Neutrophil (primary cell): Measurements from ENCODE around the gene INPP5A.
"Not testable (repeated sequence)": the region's sequence is repeated elsewhere in the genome, so short reads cannot be mapped to it uniquely, and the experiment has no call there.

Experiments used
- H3K27ac ChIP-seq: fragments of 200-600 bp; sonication (generic); 2 replicates; pipeline ENCODE4 v1.5.1; 2016; ENCODE audit warnings: mild to moderate bottlenecking, moderate library complexity
- H3K27me3 ChIP-seq: fragments of 200-600 bp; sonication (generic); 2 replicates; pipeline ENCODE4 v1.6.0; 2016; ENCODE audit warnings: mild to moderate bottlenecking
- H3K36me3 ChIP-seq: fragments of 200-600 bp; sonication (generic); 2 replicates; pipeline ENCODE4 v1.5.1; 2017
- H3K4me1 ChIP-seq, 2 experiments: fragments of 200-600 bp in 1 of 2; sonication (generic) in 1 of 2; 1 replicate in 1 of 2; 2 replicates in 1 of 2; pipeline versions ENCODE4 v1.5.1 to v1.6.1; 2013 to 2016; ENCODE audit warnings: low read depth in 1 of 2, low read length in 1 of 2, mild to moderate bottlenecking in 1 of 2, moderate library complexity in 1 of 2; ENCODE audit not compliant: control insufficient read depth in 1 of 2, insufficient read depth in 1 of 2
- H3K4me3 ChIP-seq, 2 experiments: fragments of 200-600 bp in 1 of 2; sonication (generic) in 1 of 2; 1 replicate in 1 of 2; 2 replicates in 1 of 2; pipeline ENCODE4 v1.5.1; 2013 to 2016; ENCODE audit warnings: low read depth in 1 of 2, low read length in 1 of 2, mild to moderate bottlenecking in 1 of 2, moderate library complexity in 1 of 2
- H3K9me3 ChIP-seq: fragments of 200-600 bp; sonication (generic); 2 replicates; pipeline ENCODE4 v1.5.1; 2016
- CTCF ChIP-seq: fragments of 200-600 bp; sonication (generic); IDR thresholded peaks from 2 replicates; pipeline ENCODE4 v1.5.1; 2016; ENCODE audit warnings: antibody characterized with exemption

Gene INPP5A

GRCh38 chr10:132792796-132793195 is 255.2 kb downstream of the INPP5A start:
- no peaks in the 10 kb centered on the region for H3K4me1 ChIP-seq
- H3K36me3 ChIP-seq = no peaks in the 10 kb centered on the region
- no peak for TF ChIP-seq CTCF
- H3K4me3 ChIP-seq = no peak overlapping the region
- H3K27ac ChIP-seq = no peak overlapping the region
- peaks cover 75% of the 10 kb centered on the region for H3K27me3 ChIP-seq
- no peaks in the 10 kb centered on the region for H3K9me3 ChIP-seq

GRCh38 chr10:132793213-132793612 is 255.6 kb downstream of the INPP5A start:
- no peak overlapping the region for H3K4me3 ChIP-seq
- H3K27ac ChIP-seq = no peak overlapping the region
- peaks cover 71% of the 10 kb centered on the region for H3K27me3 ChIP-seq
- no peaks in the 10 kb centered on the region for H3K9me3 ChIP-seq
- no peak for TF ChIP-seq CTCF
- no peaks in the 10 kb centered on the region for H3K4me1 ChIP-seq
- no peaks in the 10 kb centered on the region for H3K36me3 ChIP-seq

GRCh38 chr10:132793871-132794849 is 256.6 kb downstream of the INPP5A start:
- Histone ChIP-seq H3K9me3 (no peaks in the 10 kb centered on the region), H3K4me1 (no peaks in the 10 kb centered on the region), H3K27me3 (peaks cover 62% of the 10 kb centered on the region), H3K4me3 (no peak overlapping the region), H3K27ac (no peak overlapping the region), H3K36me3 (no peaks in the 10 kb centered on the region)
- no peak for TF ChIP-seq CTCF

- peaks cover 37% of the 10 kb centered on the region for H3K27me3 ChIP-seq
- H3K4me1 ChIP-seq = no peaks in the 10 kb centered on the region
Measured at GRCh38 chr10:132796846-132797245, 259.3 kb downstream of the INPP5A start.

GRCh38 chr10:132797986-132798385 is 260.4 kb downstream of the INPP5A start:
- not testable (repeated sequence) for H3K27ac ChIP-seq, H3K4me3 ChIP-seq, H3K9me3 ChIP-seq, H3K4me1 ChIP-seq, H3K36me3 ChIP-seq
- peaks cover 33% of the 10 kb centered on the region for H3K27me3 ChIP-seq

More at GRCh38 chr10:132796846-132797245, 259.3 kb downstream of the INPP5A start:
- Histone ChIP-seq H3K36me3 (no peaks in the 10 kb centered on the region), H3K4me3 (no peak overlapping the region), H3K9me3 (no peaks in the 10 kb centered on the region), H3K27ac (no peak overlapping the region)
- no peak for TF ChIP-seq CTCF

GRCh38 chr10:132798403-132798802 is 260.8 kb downstream of the INPP5A start:
- TF ChIP-seq CTCF = no peak
- peaks cover 29% of the 10 kb centered on the region for H3K27me3 ChIP-seq
- H3K4me3 ChIP-seq = no peak overlapping the region
- H3K4me1 ChIP-seq = no peaks in the 10 kb centered on the region
- H3K9me3 ChIP-seq = no peaks in the 10 kb centered on the region
- H3K27ac ChIP-seq = no peak overlapping the region
- H3K36me3 ChIP-seq = no peaks in the 10 kb centered on the region
